GM21576 (cell line): ENCODE measurements around the gene OR51B6.
"Not testable (repeated sequence)": the region's sequence is repeated elsewhere in the genome, so short reads cannot be mapped to it uniquely, and the experiment has no call there.

Experiments
- ATAC-seq: cut with Tn5 transposase; IDR thresholded peaks from one replicate; pipeline ENCODE4 v1.9.1; 2021; ENCODE audit warnings: mild to moderate bottlenecking, moderate library complexity; ENCODE audit not compliant: unreplicated experiment

The OR51B6 gene

GRCh38 chr11:5351208-5351607 lies at the start of gene OR51B6:
Gene OR51B6, plus strand, starts transcription at chr11:5351508. Its CDS starts 0 bp downstream, at chr11:5351508.
- no peak for ATAC-seq

GRCh38 chr11:5301846-5302245 lies 49.5 kb upstream of the OR51B6 start, which contains the start of gene OR51B4:
Gene OR51B4, minus strand, starts transcription at chr11:5301946. Its CDS starts 0 bp downstream, at chr11:5301946.
- ATAC-seq = no peak

- ATAC-seq = no peak
Observed at GRCh38 chr11:5303626-5304025, 47.7 kb upstream of the OR51B6 start.

GRCh38 chr11:5304046-5304445 lies 47.3 kb upstream of the OR51B6 start:
- no peak for ATAC-seq

- no peak for ATAC-seq
Observed at GRCh38 chr11:5307256-5308019, 43.9 kb upstream of the OR51B6 start.

- no peak for ATAC-seq
Observed at GRCh38 chr11:5310423-5310822, 40.9 kb upstream of the OR51B6 start.

GRCh38 chr11:5313326-5314023 lies 37.8 kb upstream of the OR51B6 start:
- ATAC-seq = not testable (repeated sequence)

GRCh38 chr11:5317292-5317691 lies 34.0 kb upstream of the OR51B6 start:
- ATAC-seq = no peak

GRCh38 chr11:5324197-5324596 lies 27.1 kb upstream of the OR51B6 start, which contains the start of gene OR51B2:
Gene OR51B2, minus strand, starts transcription at chr11:5324297. Its CDS starts 0 bp downstream, at chr11:5324297.
- no peak for ATAC-seq

GRCh38 chr11:5335170-5335569 lies 16.1 kb upstream of the OR51B6 start:
- no peak for ATAC-seq

GRCh38 chr11:5336331-5336730 lies 15.0 kb upstream of the OR51B6 start:
- ATAC-seq = no peak

- ATAC-seq = not testable (repeated sequence)
Observed at GRCh38 chr11:5337253-5337652, 14.1 kb upstream of the OR51B6 start.

GRCh38 chr11:5339771-5340322 lies 11.5 kb upstream of the OR51B6 start:
- peak; percentile 64 for ATAC-seq

- no peak for ATAC-seq
Observed at GRCh38 chr11:5343474-5344335, 7.6 kb upstream of the OR51B6 start, which contains the start of gene OR51B5. Gene OR51B5, minus strand, starts transcription at chr11:5343524. Its CDS starts 0 bp downstream, at chr11:5343524.

- ATAC-seq = no peak
Observed at GRCh38 chr11:5345831-5346230, 5.5 kb upstream of the OR51B6 start.

GRCh38 chr11:5348551-5349194 lies 2.6 kb upstream of the OR51B6 start:
- no peak for ATAC-seq

- no peak for ATAC-seq
Observed at GRCh38 chr11:5349550-5349949, 1.8 kb upstream of the OR51B6 start.

GRCh38 chr11:5356031-5356430 lies 4.7 kb downstream of the OR51B6 start:
- not testable (repeated sequence) for ATAC-seq

- no peak for ATAC-seq
Observed at GRCh38 chr11:5362017-5362625, 10.8 kb downstream of the OR51B6 start.

GRCh38 chr11:5363679-5364078 lies 12.4 kb downstream of the OR51B6 start:
- ATAC-seq = no peak
